ENCODE results near the gene SEPTIN5. TPM values are rescaled to one million over a fixed set of nuclear protein-coding genes. Genes with fewer than 3 reads are reported as not detected.

Gene SEPTIN5
- polyA plus RNA-seq, 6 donors from 2014 or later = 0.38 to 1.6 (median 1.0) TPM; not detected in 1

DNA sequence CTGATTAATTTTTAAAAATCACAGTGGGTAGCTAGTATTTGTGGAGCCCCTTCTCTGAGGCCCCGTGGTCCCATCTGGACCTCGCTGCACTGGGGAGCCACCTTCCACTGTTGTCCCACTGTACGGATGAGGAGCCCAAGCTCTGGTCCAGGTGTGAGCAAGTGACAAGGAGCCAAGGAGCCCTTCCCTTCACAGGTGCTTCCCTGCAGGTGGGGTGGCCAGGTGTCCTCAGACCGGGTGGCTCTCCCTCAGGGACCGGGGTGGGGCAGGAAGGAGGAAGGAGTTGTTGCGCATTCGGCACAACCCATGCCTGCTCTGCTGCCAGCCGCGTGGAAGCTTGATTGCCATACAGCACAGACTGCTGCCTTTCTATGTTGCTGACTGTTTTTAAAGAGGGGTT, 10.4 kb upstream of the SEPTIN5 start:
- ATAC-seq (ENCODE audit: low read depth in 2 of 2) (no peak), DNase-seq (no peak)
- peaks cover 9 to 22% (median 16%) of the 10 kb centered on the region in 3 donors for H3K27me3 Mint-ChIP-seq
- H3K36me3 Mint-ChIP-seq = no peaks in the 10 kb centered on the region
- H3K4me3 Mint-ChIP-seq = peak overlapping the region in 1 of 8 donors; percentile 23
- no peak overlapping the region for H3K27ac Mint-ChIP-seq
- H3K4me1 Mint-ChIP-seq = no peaks in the 10 kb centered on the region
- no peaks in the 10 kb centered on the region for H3K9me3 Mint-ChIP-seq

DNA sequence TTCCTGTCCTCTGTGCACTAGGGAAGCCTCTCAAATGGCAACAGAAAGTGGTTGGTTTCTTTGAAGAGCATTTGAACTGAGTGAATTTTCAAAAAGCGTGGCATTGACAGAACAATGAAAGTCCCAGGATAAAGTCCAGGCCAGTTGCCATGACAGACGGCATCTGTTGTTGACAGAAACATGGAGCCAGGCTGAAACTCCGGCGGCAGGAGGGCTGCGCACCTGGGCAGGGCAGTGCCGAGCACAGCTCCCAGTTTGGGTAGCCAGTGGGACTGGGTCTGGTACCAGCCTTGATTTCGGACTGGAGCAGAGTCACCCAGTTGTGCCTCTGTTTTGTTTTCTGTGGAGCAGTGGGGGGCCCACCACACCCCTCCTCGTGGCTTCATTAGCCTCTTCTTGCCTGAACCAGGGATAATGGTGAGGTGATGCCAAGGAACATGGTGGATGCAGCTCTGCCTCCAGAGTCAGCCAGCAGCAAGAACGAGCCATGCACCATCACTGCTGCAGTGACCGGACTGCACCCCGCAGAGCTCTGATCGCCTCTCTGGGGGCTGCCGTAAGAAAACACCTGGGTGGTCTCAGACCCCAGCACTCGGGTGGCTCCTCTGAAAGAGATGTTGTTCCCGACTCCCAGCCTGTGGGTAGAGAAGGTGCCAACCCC, 9.8 kb upstream of the SEPTIN5 start:
- peak overlapping the region in 1 of 8 donors; percentile 23 for H3K4me3 Mint-ChIP-seq
- no peaks in the 10 kb centered on the region for H3K9me3 Mint-ChIP-seq
- H3K4me1 Mint-ChIP-seq = no peaks in the 10 kb centered on the region
- DNase-seq = no peak
- no peak overlapping the region for H3K27ac Mint-ChIP-seq
- H3K36me3 Mint-ChIP-seq = no peaks in the 10 kb centered on the region
- H3K27me3 Mint-ChIP-seq = peaks cover 14 to 28% (median 16%) of the 10 kb centered on the region in 3 donors
- ATAC-seq (ENCODE audit: low read depth in 2 of 2) = no peak

DNA sequence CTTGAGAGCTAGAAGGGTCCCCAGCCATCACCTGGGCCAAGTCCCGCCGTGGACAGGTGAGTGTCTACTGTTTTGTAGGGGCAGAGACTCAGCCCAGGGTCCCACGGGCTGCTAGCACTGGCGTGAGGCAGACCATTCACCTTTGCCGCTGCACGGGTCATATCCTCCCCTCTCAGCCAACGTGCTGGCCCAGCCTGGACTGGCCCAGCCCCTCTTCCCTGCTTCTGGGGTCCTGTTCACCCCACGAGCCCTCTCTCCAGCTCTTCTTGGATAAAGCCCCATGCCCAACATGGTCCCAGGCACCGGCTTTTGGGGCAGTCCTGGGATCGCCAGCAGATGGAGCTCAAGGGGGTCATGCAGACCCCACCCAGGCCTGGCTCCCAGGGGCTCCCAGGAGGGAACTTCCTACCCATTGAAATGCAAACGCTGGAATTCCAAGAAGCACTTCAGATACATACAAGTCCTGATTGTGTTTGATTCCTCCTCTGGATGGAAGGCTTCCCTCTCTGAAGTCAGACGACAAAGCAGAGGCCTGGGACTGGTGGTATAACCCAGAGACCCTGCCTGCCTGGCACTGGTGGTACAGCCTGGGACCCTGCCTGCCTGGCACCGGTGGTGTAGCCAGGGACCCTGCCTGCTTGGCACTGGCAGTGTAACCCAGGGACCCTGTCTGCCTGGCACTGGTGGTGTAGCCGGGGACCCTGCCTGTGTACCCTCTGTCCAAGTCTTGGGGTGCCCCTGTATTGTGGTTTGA, 8.9 kb upstream of the SEPTIN5 start:
- Mint-ChIP-seq H3K36me3 (no peaks in the 10 kb centered on the region), H3K27ac (no peak overlapping the region), H3K4me1 (no peaks in the 10 kb centered on the region), H3K27me3 (peaks cover 12 to 30% (median 14%) of the 10 kb centered on the region in 3 donors), H3K4me3 (no peak overlapping the region), H3K9me3 (no peaks in the 10 kb centered on the region)
- DNase-seq = no peak
- ATAC-seq (ENCODE audit: low read depth in 2 of 2) = no peak

DNA sequence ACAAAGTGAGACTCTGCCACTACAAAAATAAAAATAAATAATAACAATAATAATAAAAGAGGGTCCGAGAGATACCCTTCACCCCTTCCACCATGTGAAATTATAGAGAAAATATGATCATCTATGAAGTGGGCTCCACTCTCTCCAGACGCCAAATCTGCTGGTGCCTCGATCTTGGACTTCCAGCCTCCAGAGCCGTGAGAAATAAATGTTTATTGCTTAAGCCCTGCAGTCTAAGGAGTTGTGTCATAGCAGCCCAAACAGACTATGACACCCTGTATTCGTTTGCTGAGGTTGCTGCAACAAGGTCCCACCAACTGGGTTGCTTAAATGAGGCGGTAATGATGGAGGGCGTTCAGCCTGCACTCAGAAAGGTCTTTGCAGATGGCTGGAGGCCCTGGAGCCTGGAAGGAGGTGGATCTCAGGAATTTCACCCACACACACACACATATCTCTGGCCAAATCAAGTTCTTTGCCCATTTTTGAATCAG, 7.6 kb upstream of the SEPTIN5 start:
- H3K27ac Mint-ChIP-seq = no peak overlapping the region
- no peaks in the 10 kb centered on the region for H3K36me3 Mint-ChIP-seq
- H3K4me3 Mint-ChIP-seq = no peak overlapping the region
- H3K27me3 Mint-ChIP-seq = peaks cover 6 to 31% (median 11%) of the 10 kb centered on the region in 3 donors
- DNase-seq = no peak
- no peak for ATAC-seq (ENCODE audit: low read depth in 2 of 2)
- no peaks in the 10 kb centered on the region for H3K9me3 Mint-ChIP-seq
- H3K4me1 Mint-ChIP-seq = no peaks in the 10 kb centered on the region

DNA sequence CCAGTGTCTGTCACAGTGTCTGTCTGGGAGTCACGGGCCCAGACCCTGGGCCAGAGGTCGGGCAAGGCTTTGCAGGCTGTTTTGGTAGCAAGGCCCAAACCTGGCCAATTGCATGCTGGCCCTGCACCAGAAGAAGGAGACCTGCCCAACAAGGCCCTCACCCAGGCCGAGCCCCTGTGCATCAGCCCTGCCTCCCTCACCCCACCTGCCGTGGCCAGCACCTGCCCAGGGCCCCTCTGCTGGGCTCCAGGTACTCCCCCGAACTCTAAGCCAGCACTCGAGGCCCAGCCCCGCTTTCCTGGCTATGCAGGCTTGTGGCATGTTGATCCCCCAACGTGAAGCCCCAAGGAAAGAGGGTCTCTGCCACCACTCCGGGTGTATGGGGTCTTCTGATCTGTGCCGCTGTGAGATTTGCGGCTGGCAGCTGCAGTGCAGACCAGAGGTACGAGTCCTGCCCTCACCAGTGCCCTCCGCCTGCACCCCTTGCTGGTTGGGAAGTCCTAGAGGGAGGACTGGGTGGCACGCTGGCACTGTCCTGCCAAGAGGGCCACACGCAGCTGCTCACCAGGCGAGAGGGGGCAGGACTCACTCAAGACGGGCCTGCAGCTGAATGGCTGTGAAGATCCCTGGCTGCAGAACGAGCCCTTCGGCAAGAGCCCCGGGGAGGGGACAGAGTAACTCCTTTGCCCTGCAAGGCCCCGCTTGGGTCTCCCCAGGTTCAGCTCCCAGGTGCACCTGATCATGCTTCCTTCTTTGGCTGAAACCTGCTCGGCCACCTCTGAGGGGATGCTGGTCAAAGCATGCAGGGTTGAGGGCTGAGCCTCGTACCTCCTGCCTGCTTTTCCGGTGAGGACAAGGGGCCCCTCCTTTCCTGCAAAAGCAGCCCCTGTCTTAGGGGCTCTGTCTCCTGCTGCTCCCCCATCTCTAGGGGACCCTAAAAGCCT, 6.7 kb upstream of the SEPTIN5 start:
- H3K4me3 Mint-ChIP-seq = no peak overlapping the region
- peaks cover 6 to 36% (median 14%) of the 10 kb centered on the region in 3 donors for H3K27me3 Mint-ChIP-seq
- DNase-seq = no peak
- no peaks in the 10 kb centered on the region for H3K9me3 Mint-ChIP-seq
- no peaks in the 10 kb centered on the region for H3K36me3 Mint-ChIP-seq
- no peak overlapping the region for H3K27ac Mint-ChIP-seq
- no peak for ATAC-seq (ENCODE audit: low read depth in 2 of 2)
- no peaks in the 10 kb centered on the region for H3K4me1 Mint-ChIP-seq

DNA sequence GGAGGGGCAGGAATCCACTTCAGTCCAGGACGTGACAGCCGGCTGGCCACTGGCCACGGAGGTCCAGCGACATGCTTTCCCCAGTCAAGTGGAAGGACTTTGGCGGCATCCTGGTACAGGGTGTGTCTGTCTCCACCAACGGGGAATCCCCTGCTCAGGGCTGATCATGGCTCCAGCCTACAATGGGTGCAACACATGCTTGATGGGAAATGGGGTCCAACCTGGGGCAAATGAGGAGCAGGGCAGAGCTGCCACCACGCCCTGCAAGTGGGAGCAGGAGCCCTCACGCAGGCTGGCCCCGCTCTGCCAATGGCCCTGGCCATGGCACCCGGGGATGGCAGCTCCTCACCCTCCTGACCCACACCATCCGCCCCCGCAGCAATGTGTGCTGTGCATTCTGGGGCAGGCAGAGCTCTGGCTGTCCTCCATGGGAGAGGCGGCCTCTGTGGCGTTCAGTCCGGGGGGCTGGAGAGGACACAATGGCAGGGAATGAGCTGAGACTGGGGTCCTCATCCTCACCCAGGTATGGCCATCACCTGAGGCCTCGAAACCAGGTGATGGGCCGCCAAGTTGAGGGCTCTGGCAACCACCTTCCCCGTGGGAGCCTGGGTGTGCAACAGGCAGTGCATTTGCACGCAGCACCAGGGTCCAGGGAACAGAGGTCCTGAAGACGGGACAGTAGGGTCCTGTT, 5.8 kb upstream of the SEPTIN5 start:
- Mint-ChIP-seq H3K27me3 (peaks cover 15 to 44% (median 19%) of the 10 kb centered on the region in 3 donors), H3K27ac (no peak overlapping the region), H3K36me3 (no peaks in the 10 kb centered on the region), H3K9me3 (no peaks in the 10 kb centered on the region), H3K4me1 (no peaks in the 10 kb centered on the region), H3K4me3 (no peak overlapping the region)
- no peak for ATAC-seq (ENCODE audit: low read depth in 2 of 2)
- no peak for DNase-seq

DNA sequence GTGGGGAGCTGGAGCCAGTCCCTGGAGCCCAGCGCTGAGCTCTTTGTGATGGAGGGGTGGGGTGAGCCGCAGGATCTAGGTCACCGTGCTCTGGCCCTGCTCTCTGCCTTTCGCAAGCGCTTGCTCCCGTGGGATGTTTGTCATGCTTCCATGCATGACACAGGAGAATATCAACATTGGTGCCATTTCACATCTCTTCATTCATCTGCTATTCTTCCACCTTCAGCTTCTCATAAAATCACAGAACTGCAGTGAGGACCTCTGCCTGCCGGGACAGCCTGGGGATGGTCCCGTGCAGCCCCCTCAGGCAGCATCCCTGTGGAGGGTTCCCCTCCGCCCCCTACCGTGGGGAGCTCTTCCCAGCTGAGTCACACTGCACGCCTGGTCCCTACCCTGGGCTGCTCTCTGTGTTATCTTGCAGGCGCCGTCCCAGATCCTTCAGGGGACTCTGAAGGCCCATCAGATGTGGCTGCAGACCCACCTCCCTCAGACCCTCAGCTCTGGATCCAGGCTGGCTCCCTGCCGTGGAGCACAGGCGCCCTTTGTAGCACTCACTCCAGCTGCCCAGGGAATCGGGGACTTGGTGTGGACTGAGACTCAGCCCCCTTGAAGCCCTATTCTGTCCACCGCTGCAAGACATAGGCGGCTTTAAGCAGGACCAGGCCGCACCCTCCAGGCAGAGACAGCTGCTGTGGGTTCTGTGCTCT, 5.1 kb upstream of the SEPTIN5 start:
- ATAC-seq (ENCODE audit: low read depth in 2 of 2) (no peak), DNase-seq (no peak)
- Mint-ChIP-seq H3K9me3 (no peaks in the 10 kb centered on the region), H3K27me3 (peaks cover 17 to 42% (median 20%) of the 10 kb centered on the region in 3 donors), H3K4me3 (no peak overlapping the region), H3K27ac (peak overlapping the region in 1 of 6 donors; percentile 38), H3K36me3 (no peaks in the 10 kb centered on the region), H3K4me1 (no peaks in the 10 kb centered on the region)

DNA sequence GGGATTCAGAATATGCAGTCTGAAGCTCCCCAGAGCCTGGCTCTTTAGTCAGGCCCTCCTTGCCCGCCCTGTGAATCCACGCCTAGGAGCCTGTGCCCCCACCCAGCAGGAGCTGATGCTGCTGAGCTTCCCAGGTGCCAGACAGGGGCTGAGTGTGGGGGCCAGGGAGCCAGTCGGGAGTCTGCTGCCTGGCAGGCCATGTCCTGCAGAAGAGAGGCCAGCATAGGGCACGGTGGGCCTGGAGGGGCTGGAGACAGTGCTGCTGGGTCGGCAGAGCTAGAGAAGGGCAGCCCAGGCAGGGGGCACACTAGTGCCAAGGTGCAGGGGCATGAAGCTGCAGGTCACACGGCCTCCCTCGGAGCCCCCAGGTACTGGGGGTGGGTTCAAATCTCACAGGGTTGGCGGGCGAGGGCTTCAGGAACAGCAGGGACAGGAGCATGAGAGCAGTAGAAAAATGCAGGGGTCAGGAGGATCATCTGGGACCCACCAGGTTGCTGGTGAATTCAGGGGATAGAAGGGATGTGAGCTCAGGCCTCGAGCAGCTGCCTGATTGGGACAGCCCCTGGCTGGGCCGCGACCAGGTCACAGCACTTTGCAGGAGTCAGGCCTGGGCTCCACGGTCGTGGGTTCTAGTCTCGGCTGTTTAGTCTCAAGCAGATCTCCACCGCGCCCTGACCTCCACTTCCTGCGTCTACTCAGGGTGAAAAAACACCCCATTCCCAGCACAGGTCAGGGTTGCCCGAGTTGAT, 4.1 kb upstream of the SEPTIN5 start:
- no peak for DNase-seq
- Mint-ChIP-seq H3K4me3 (no peak overlapping the region), H3K27me3 (peaks cover 17 to 42% (median 18%) of the 10 kb centered on the region in 3 donors), H3K27ac (peak overlapping the region in 1 of 6 donors; percentile 70), H3K36me3 (no peaks in the 10 kb centered on the region), H3K9me3 (no peaks in the 10 kb centered on the region), H3K4me1 (no peaks in the 10 kb centered on the region)
- no peak for ATAC-seq (ENCODE audit: low read depth in 2 of 2)

DNA sequence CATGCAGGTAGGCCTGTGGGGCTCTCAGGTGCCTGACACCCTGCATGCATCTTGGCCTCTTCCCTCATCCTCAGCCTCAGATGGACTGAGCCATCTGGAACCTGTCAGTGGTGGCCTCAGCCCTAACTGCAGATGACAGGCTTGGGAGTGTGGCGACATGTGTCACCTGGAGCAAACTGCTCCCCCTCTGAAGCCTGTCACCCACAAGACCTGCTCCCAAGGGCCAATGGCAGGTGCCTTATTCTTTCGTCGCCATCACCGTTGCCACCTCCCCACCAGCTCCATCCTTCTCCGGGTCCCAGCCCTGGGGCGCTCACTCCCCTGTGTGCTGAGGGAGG, 3.6 kb upstream of the SEPTIN5 start:
- H3K4me1 Mint-ChIP-seq = no peaks in the 10 kb centered on the region
- DNase-seq (no peak), ATAC-seq (ENCODE audit: low read depth in 2 of 2) (no peak)
- no peaks in the 10 kb centered on the region for H3K36me3 Mint-ChIP-seq
- peaks cover 17 to 48% (median 18%) of the 10 kb centered on the region in 3 donors for H3K27me3 Mint-ChIP-seq
- H3K9me3 Mint-ChIP-seq = no peaks in the 10 kb centered on the region
- no peak overlapping the region for H3K27ac Mint-ChIP-seq
- no peak overlapping the region for H3K4me3 Mint-ChIP-seq

DNA sequence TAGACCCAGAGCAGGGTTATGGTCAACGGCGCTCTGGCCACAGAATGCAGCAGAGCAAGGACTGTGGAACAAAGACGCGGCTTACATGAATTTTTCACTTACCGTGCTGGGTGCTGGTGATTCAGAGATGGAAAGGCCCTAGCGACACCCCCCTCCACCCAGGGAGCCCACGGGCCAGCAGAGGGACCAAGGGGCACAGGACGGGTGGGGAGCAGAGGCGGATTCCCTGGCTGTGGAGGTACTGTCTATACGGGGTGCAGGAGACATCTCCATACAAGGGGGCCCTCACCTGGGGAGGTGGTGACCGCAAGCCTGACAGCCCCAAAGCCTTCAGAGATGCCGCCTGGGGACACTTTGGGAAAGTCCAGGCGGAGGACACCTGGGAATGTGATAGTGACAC, 1.1 kb upstream of the SEPTIN5 start:
- Mint-ChIP-seq H3K36me3 (no peaks in the 10 kb centered on the region), H3K4me1 (peaks cover 0 to 5% (median 4%) of the 10 kb centered on the region in 3 donors), H3K27me3 (peaks cover 17 to 69% (median 18%) of the 10 kb centered on the region in 3 donors), H3K27ac (no peak overlapping the region), H3K4me3 (peak overlapping the region in 7 of 8 donors; percentile 65 to 88 (median 73)), H3K9me3 (no peaks in the 10 kb centered on the region)
- DNase-seq = no peak
- ATAC-seq (ENCODE audit: low read depth in 2 of 2) = no peak

DNA sequence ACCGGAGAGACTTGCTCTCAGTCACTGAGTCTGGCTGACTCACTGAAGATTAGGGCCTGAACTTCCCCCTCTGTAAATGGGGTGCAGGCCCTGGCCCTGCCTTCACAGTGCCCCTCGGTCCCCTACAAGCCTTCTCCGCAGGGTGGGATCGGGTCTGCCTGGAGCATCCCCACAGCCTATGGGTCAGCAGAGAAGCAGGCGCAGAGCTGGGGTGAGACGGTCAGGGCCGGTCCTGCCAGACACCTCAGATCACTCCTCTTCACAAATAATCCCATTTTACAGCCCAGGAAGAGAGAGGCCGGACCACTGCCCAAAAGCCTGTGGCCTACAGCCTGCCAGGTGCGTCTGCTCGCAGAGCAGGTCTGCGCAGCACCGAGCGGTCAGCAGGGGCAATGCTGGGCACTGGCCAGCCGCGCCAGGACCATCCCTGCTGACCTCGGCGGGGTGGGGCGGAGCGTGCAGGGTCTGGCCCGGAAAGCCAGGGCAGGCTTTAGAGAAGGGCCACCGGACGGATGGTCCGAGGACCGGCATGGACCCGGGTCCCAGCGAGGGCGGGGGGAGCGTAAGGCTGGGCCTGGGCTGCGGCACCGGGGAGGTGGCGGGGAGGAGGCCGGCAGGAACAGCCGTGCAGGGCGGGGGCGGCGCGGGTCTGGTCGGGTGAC, 522 bp upstream of the SEPTIN5 start:
- H3K27ac Mint-ChIP-seq = no peak overlapping the region

More for the DNA sequence above, 522 bp upstream of the SEPTIN5 start:
- Mint-ChIP-seq H3K9me3 (no peaks in the 10 kb centered on the region), H3K27me3 (peaks cover 17 to 66% (median 18%) of the 10 kb centered on the region in 3 donors), H3K4me1 (peaks cover 0 to 5% (median 4%) of the 10 kb centered on the region in 3 donors), H3K4me3 (peak overlapping the region; percentile 65 to 88 (median 72)), H3K36me3 (no peaks in the 10 kb centered on the region)
- no peak for DNase-seq
- ATAC-seq (ENCODE audit: low read depth in 2 of 2) = no peak

All from naive B cell (primary cell).